ENCODE measurements around the gene P2RX4.
"Not testable (repeated sequence)": the region's sequence is repeated elsewhere in the genome, so short reads cannot be mapped to it uniquely, and the experiment has no call there.

P2RX4 gene

GRCh38 chr12:121223292-121224285, 13.7 kb downstream of the P2RX4 start:
- DNase-seq, result no peak

GRCh38 chr12:121224591-121224990, 14.7 kb downstream of the P2RX4 start:
- DNase-seq, result no peak

GRCh38 chr12:121226399-121226798, 16.5 kb downstream of the P2RX4 start:
- no peak for DNase-seq

GRCh38 chr12:121226871-121227270, 16.9 kb downstream of the P2RX4 start:
- not testable (repeated sequence) for DNase-seq

GRCh38 chr12:121227294-121227693, 17.4 kb downstream of the P2RX4 start:
- no peak for DNase-seq

GRCh38 chr12:121228919-121229665, 19.2 kb downstream of the P2RX4 start:
- DNase-seq, result no peak

GRCh38 chr12:121229826-121230537, 20.1 kb downstream of the P2RX4 start:
- peak; percentile 82 for DNase-seq

GRCh38 chr12:121230538-121230907, 20.6 kb downstream of the P2RX4 start:
- DNase-seq, result no peak

- DNase-seq, result no peak
Measured at GRCh38 chr12:121232163-121232562, 22.2 kb downstream of the P2RX4 start.

GRCh38 chr12:121232977-121233627, 23.2 kb downstream of the P2RX4 start:
- no peak for DNase-seq

GRCh38 chr12:121233628-121234020, 23.7 kb downstream of the P2RX4 start:
- DNase-seq, result no peak

- DNase-seq, result no peak
Measured at GRCh38 chr12:121236776-121237175, 26.8 kb downstream of the P2RX4 start.

- no peak for DNase-seq
Measured at GRCh38 chr12:121237415-121237814, 27.5 kb downstream of the P2RX4 start.

- DNase-seq, result no peak
Measured at GRCh38 chr12:121238086-121238485, 28.2 kb downstream of the P2RX4 start.

- no peak for DNase-seq
Measured at GRCh38 chr12:121238604-121239350, 28.8 kb downstream of the P2RX4 start.

GRCh38 chr12:121239351-121240061, 29.6 kb downstream of the P2RX4 start:
- peak; percentile 63 for DNase-seq

GRCh38 chr12:121240062-121240420, 30.1 kb downstream of the P2RX4 start:
- no peak for DNase-seq

GRCh38 chr12:121240484-121241101, 30.7 kb downstream of the P2RX4 start:
- DNase-seq, result peak; percentile 49

GRCh38 chr12:121241156-121241970, 31.4 kb downstream of the P2RX4 start:
- no peak for DNase-seq

GRCh38 chr12:121245031-121245430, 35.1 kb downstream of the P2RX4 start:
- no peak for DNase-seq

Measured in suppressor macrophage treated with lipopolysaccharide for 4 hours (primary cell).